ENCODE results near the gene ATP6V0A1.
A peak's percentile ranks its signal among the peaks of the same experiment; 100 is the strongest.

Gene ATP6V0A1

DNA sequence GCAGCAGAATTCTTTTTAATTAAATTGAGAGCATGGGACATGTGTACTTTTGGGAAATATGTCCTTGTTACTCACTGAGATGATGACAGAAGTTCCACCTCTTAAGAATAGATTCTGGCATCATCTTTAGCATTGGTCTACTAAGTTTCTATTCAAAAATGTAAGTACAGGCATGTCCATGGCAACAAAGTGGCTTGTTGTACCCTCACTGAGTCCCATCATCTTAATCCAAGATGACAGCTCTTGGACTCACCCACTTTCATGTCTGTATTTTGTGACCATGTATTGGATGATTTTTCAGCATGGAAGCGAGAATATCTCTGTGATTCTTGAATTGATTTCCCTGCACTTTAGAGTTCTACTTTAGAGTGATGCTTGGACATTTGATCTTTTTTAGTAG is 44.2 kb downstream of the ATP6V0A1 start:
- Histone ChIP-seq H3K4me3 (ENCODE audit: low read length, poor library complexity, severe bottlenecking) (no peak overlapping the region), H3K79me2 (ENCODE audit: insufficient read depth, low read length) (no peaks in the 10 kb centered on the region), H3K9ac (ENCODE audit: low read depth, low read length, poor library complexity, severe bottlenecking) (no peak overlapping the region), H2AFZ (ENCODE audit: low read length) (no peak overlapping the region), H3F3A (ENCODE audit: low read depth) (no peaks in the 10 kb centered on the region), H3K27me3 (ENCODE audit: insufficient read depth, low read length, poor library complexity, severe bottlenecking) (no peaks in the 10 kb centered on the region), H4K20me1 (ENCODE audit: insufficient read depth, low read length, poor library complexity, severe bottlenecking) (no peaks in the 10 kb centered on the region), H3K36me3 (ENCODE audit: insufficient read depth, low read length) (no peaks in the 10 kb centered on the region), H3K9me2 (replicated peaks; ENCODE audit: low read depth, low read length) (no peaks in the 10 kb centered on the region), H3K4me1 (ENCODE audit: insufficient read depth, low read length, poor library complexity, severe bottlenecking) (no peaks in the 10 kb centered on the region), H3K9me3 (ENCODE audit: insufficient read depth, low read depth, low read length) (no peaks in the 10 kb centered on the region), H3K4me2 (ENCODE audit: low read depth, low read length, poor library complexity, severe bottlenecking) (no peak overlapping the region)
- no peak for TF ChIP-seq CTCF (conservative IDR thresholded peaks at IDR 0.05; ENCODE audit: low read length)
- no peak for TF ChIP-seq EZH2phosphoT487 (IDR thresholded peaks at IDR 0.05; ENCODE audit: borderline replicate concordance)

DNA sequence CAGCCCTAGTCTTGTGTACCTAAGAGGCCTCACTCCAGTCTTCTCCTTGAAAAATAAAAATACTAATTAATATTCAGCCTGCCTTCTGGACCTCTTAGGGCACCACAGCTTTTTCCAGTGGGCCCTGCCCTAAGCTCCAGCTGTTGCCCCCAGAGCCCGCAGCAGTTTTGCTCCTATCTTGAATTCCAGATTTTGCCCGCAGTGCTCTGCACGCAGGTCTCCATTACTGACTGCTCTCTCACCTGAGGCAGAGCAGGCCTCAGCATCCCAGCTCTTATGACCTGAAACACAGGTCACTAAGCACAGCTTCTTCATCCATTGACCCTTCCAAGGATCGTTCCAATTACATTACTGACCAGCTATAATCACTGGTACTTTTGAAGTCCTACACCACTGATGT is 49.0 kb downstream of the ATP6V0A1 start:
- H2AFZ ChIP-seq (ENCODE audit: low read length): no peak overlapping the region
- no peaks in the 10 kb centered on the region for H3K9me3 ChIP-seq (ENCODE audit: insufficient read depth, low read depth, low read length)
- H4K20me1 ChIP-seq (ENCODE audit: insufficient read depth, low read length, poor library complexity, severe bottlenecking): no peaks in the 10 kb centered on the region
- H3K9ac ChIP-seq (ENCODE audit: low read depth, low read length, poor library complexity, severe bottlenecking): no peak overlapping the region
- no peaks in the 10 kb centered on the region for H3F3A ChIP-seq (ENCODE audit: low read depth)
- TF ChIP-seq EZH2phosphoT487 (IDR thresholded peaks at IDR 0.05; ENCODE audit: borderline replicate concordance) (no peak), CTCF (conservative IDR thresholded peaks at IDR 0.05; ENCODE audit: low read length) (no peak)
- H3K4me1 ChIP-seq (ENCODE audit: insufficient read depth, low read length, poor library complexity, severe bottlenecking): peaks cover 13% of the 10 kb centered on the region
- no peaks in the 10 kb centered on the region for H3K27me3 ChIP-seq (ENCODE audit: insufficient read depth, low read length, poor library complexity, severe bottlenecking)
- H3K9me2 ChIP-seq (replicated peaks; ENCODE audit: low read depth, low read length): no peaks in the 10 kb centered on the region
- no peaks in the 10 kb centered on the region for H3K79me2 ChIP-seq (ENCODE audit: insufficient read depth, low read length)
- no peaks in the 10 kb centered on the region for H3K36me3 ChIP-seq (ENCODE audit: insufficient read depth, low read length)
- no peak overlapping the region for H3K4me3 ChIP-seq (ENCODE audit: low read length, poor library complexity, severe bottlenecking)
- no peak overlapping the region for H3K4me2 ChIP-seq (ENCODE audit: low read depth, low read length, poor library complexity, severe bottlenecking)

GRCh38 chr17:42508426-42509165 is 49.9 kb downstream of the ATP6V0A1 start:
- H3F3A ChIP-seq (ENCODE audit: low read depth): no peaks in the 10 kb centered on the region
- no peaks in the 10 kb centered on the region for H3K9me2 ChIP-seq (replicated peaks; ENCODE audit: low read depth, low read length)
- no peaks in the 10 kb centered on the region for H3K79me2 ChIP-seq (ENCODE audit: insufficient read depth, low read length)
- no peak for TF ChIP-seq CTCF (conservative IDR thresholded peaks at IDR 0.05; ENCODE audit: low read length)
- no peak for TF ChIP-seq EZH2phosphoT487 (IDR thresholded peaks at IDR 0.05; ENCODE audit: borderline replicate concordance)
- no peaks in the 10 kb centered on the region for H3K36me3 ChIP-seq (ENCODE audit: insufficient read depth, low read length)
- peak overlapping the region; percentile 4 for H3K9ac ChIP-seq (ENCODE audit: low read depth, low read length, poor library complexity, severe bottlenecking)
- peak overlapping the region; percentile 36 for H3K4me2 ChIP-seq (ENCODE audit: low read depth, low read length, poor library complexity, severe bottlenecking)
- peaks cover 13% of the 10 kb centered on the region for H3K4me1 ChIP-seq (ENCODE audit: insufficient read depth, low read length, poor library complexity, severe bottlenecking)
- H3K9me3 ChIP-seq (ENCODE audit: insufficient read depth, low read depth, low read length): no peaks in the 10 kb centered on the region
- no peak overlapping the region for H2AFZ ChIP-seq (ENCODE audit: low read length)
- H4K20me1 ChIP-seq (ENCODE audit: insufficient read depth, low read length, poor library complexity, severe bottlenecking): no peaks in the 10 kb centered on the region
- H3K4me3 ChIP-seq (ENCODE audit: low read length, poor library complexity, severe bottlenecking): no peak overlapping the region
- H3K27me3 ChIP-seq (ENCODE audit: insufficient read depth, low read length, poor library complexity, severe bottlenecking): no peaks in the 10 kb centered on the region
